GM21360 (cell line): ENCODE data around the gene PRDM15.

Experiments
- ATAC-seq: cut with Tn5 transposase; IDR thresholded peaks from one replicate; pipeline ENCODE4 v1.9.1; 2021; ENCODE audit warnings: mild to moderate bottlenecking, moderate library complexity; ENCODE audit not compliant: unreplicated experiment

The PRDM15 gene

GRCh38 chr21:41767606-41768436 is 111.3 kb downstream of the PRDM15 start:
- ATAC-seq = no peak

DNA sequence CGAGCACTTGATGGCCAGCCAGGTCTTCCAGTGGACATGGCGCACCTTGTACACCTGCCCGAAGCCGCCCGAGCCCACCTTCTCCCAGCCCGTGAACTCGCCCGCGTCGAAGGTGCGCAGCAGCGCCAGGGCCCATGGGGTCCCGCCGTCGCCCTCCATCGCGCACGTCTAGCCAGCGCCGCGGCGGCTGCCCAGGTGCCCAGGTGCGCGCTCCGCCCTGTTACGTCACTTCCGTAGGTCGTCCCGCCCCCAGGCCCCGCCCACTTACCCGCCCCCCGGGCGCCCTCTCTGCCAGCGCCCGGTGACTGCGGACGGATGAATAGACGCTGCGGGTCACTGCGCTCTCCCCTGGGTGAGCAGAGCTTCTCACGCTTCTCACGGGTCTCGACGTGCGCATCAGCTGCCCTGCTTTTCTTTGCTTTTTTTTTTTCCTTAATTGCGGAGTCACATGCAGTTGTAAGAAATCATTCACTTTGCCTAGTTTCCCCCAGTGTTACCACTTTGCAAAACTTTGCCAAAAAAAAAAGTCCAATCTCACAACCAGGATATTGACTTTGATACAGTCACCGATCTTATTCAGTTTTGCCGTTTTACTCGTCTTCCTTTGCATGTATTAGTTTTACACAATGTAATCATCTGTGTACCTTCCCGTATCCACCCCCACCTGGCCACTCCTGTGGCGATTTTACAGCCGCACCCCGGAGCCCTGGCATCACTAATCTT is 112.1 kb downstream of the PRDM15 start, which contains the start of gene RIPK4:
RIPK4 (minus strand) TSS at position 170 of the 723 bp plus-strand sequence; CDS start at position 159, 11 bp downstream.
- peak; percentile 55 for ATAC-seq

DNA sequence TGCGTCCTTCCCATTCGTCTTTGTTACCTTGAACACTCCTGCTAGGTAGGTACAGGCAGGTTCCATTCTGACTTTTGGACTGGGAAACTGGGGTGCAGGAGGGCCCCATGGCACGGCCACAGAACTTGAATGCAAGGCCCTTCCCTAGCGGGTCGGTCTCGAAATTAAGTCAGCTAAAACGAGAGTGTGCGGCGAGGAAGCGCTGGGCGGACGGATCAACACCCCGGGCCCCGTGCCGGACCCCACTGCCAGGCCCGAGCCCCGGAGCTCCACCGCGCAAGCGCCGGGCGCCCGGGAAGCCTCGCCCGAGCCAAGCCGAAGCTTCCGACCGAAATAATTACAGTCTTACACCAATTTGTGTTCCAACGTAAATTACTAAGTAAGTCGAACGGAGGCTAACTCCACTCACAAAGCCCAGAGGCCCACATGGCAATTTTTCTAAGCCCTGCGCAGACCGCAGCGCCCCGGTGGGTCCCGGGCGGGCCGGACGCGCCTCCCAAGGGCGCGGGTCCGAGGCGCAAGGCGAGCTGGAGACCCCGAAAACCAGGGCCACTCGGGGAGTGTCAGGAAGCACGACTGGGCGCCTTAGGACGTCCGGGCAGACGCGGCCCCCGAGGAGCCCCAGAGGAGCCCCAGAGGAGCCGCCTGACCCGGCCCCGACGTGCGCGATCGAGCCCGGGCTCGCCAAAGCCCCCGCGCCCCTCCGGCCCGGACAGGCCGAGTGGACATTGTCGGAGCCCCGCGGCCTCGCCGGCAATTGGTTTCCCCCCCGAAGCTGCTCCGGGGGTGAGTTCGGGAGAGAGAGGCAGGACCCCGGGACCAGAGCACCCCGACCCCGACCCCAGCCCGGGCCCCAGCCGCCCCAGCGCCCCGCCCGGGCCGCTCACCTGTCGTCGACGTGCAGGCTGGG is 112.9 kb downstream of the PRDM15 start:
- no peak for ATAC-seq

GRCh38 chr21:41765420-41765821 is 113.7 kb downstream of the PRDM15 start:
- no peak for ATAC-seq

DNA sequence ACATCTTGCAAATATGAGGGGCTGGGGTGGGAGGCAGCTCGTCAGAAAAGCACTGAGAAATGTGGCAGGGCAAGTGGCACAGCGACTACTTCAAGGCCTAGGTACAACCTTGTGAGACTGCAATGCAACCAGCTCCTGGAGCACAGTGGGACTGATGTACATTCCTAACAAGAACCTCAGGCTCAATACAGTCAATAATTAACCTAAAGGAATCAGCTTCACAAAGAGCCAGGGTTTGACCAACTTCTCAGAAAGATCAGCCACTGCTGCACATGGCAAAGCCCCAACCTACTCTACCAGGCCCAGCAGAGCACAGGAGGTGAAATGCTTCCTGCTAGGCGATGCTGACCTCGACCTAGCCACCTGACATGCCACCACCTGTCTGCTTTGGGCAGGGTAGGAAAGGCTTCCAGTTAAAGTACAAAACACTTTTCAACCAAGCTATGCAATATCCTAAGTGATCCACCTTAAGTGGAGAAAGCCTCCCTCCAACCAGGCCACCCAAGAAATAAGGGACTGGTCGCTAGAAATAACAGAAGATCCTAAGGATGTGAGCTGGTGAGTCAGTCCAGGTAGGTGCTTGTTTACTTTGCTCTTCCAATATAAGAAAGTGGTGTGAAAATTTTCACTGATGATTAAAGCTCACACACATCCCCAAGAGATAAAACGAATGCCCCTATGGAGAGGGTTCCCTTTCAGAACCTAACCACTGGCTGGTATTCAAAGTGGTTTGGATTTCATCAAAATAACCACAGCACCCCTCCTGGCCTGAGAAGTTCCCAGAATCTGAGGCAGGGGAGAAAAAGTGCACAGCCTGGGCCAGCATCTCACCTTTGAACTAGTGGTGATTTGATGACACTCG is 114.4 kb downstream of the PRDM15 start:
- no peak for ATAC-seq

DNA sequence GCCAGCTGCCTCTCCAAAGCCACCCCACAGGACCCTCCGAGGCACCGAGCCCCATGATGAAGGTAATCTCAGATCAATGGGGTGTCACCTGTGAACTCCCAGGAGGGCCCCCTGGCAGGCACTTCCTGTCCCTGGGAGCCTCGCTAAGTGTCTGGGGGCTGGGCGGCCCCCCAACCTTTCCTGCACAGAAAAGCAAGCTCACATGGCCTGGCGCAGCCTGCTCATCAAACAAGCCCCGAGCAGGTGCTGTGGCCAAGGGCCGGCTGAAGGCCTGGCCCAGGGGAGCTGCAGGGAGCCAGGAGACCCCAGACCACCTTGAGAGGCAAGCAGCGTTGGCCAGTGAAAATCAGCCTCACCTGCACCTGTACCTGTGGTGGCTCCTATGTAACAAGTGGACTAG is 115.1 kb downstream of the PRDM15 start:
- ATAC-seq = no peak

DNA sequence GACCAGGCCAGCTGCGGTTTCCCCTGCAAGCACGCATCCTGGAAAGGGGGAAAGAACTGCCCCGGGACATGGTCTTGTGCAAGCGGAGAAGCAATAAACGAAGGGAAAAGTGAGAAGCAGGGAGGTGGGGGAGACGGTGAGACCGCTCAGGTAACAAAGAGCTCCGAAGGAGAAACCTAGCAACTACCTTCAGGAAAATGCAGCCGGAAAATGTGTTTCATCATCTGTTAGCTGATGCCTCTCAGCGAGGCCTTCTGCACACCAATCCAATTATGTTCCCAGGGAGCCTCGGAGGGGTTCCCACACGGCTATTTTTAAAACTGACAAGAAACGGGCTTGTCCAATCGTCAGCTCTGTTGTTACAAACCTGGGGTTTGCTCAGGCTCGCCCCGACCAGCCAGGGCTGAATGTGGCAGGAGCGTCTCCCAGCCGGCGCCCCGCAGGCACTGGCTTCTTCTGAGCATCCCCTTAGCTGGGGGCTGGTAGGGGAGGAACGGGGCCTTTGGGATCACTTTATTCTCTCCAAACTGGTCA is 115.7 kb downstream of the PRDM15 start:
- no peak for ATAC-seq

GRCh38 chr21:41762753-41763152 is 116.4 kb downstream of the PRDM15 start:
- no peak for ATAC-seq

DNA sequence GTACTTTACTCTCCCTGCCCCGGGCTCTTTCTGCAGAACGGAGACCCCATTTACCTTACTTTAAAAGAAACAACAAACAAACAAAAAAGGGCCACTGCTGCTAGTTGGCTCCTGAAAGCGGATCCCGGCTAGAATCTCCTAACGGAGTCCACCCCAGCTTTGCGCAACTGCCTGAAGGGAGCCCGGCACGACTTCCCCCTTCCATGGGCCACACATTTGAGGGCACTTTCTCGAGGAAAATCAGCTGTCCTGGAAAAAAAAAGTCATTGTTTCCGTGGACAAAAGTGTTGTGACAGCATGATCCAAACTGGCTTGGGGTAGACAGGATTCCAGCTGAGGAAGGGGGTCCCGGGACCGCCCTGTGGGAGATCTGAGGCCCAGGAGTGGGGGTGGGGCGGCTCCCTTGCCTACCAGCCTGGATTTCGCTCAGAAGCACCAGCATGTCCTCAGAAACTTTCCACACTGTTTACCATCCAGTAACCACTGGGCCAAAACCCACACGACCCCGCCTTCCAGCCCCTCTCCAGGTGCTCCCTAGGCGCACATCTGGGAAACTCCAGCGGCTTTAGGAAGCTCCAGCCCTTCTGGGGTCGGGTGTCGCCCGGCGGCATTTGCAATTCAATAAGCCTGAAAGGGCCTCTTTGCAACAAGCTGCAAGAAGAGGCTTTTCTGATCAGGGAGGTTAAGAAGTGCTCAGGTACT is 117.1 kb downstream of the PRDM15 start:
- ATAC-seq = no peak

- no peak for ATAC-seq
Measured at GRCh38 chr21:41761211-41761933, 117.8 kb downstream of the PRDM15 start.

GRCh38 chr21:41760411-41760810 is 118.7 kb downstream of the PRDM15 start:
- no peak for ATAC-seq

GRCh38 chr21:41759926-41760325 is 119.2 kb downstream of the PRDM15 start:
- no peak for ATAC-seq

GRCh38 chr21:41759214-41759840 is 119.8 kb downstream of the PRDM15 start:
- ATAC-seq = no peak

DNA sequence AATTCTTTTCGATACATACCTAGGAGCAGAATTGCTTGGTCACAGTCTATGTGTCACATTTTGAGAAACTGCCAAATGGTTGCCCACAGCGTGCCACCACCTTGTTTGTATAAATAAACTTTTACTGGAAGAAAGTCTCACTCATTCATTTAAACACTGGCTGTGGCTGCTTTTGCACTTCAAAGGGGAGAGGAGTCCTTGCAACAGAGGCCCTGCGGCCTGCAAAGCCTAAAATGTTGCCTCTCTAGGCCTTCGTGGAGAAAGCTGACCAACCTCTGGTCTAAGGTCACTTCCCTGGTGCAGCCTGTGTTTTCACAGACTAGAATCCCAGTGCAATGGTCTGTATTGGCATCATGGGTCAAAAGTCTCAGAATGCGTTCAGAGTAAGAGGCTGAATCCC is 120.6 kb downstream of the PRDM15 start:
- no peak for ATAC-seq

GRCh38 chr21:41755934-41756773 is 123.0 kb downstream of the PRDM15 start:
- no peak for ATAC-seq

- ATAC-seq = no peak
Measured at GRCh38 chr21:41755258-41755933, 123.7 kb downstream of the PRDM15 start.

- ATAC-seq = no peak
Measured at GRCh38 chr21:41754479-41754891, 124.7 kb downstream of the PRDM15 start.
